NCI-H526 treated with DMSO at 0.1 percent for 48 hours (cell line): Measurements from ENCODE around the gene CPEB3.

Experiments used
- DNase-seq: peaks from one replicate; lab custom pipeline; 2025; lab: John Stamatoyannopoulos, UW

The CPEB3 gene

GRCh38 chr10:92213049-92213448 is 77.8 kb downstream of the CPEB3 start:
- DNase-seq: no peak

GRCh38 chr10:92208736-92209135 is 82.1 kb downstream of the CPEB3 start:
- DNase-seq: no peak

GRCh38 chr10:92208157-92208720 is 82.6 kb downstream of the CPEB3 start:
- no peak for DNase-seq

GRCh38 chr10:92207061-92207460 is 83.8 kb downstream of the CPEB3 start:
- no peak for DNase-seq

- DNase-seq: peak; percentile 73
These were observed 86.8 kb downstream of the CPEB3 start for GRCh38 chr10:92203919-92204623.

- no peak for DNase-seq
These were observed 88.3 kb downstream of the CPEB3 start for GRCh38 chr10:92202536-92202935.

GRCh38 chr10:92200564-92200963 is 90.3 kb downstream of the CPEB3 start:
- no peak for DNase-seq

GRCh38 chr10:92187101-92187500 is 103.8 kb downstream of the CPEB3 start:
- no peak for DNase-seq

- DNase-seq: no peak
These were observed 105.9 kb downstream of the CPEB3 start for GRCh38 chr10:92184977-92185376.

- DNase-seq: no peak
These were observed 107.7 kb downstream of the CPEB3 start for GRCh38 chr10:92183199-92183598.

GRCh38 chr10:92181575-92181974 is 109.3 kb downstream of the CPEB3 start:
- DNase-seq: no peak

GRCh38 chr10:92180399-92180798 is 110.5 kb downstream of the CPEB3 start:
- no peak for DNase-seq

- DNase-seq: no peak
These were observed 113.3 kb downstream of the CPEB3 start for GRCh38 chr10:92177546-92177945.

- DNase-seq: no peak
These were observed 115.7 kb downstream of the CPEB3 start for GRCh38 chr10:92175164-92175563.

- DNase-seq: no peak
These were observed 116.9 kb downstream of the CPEB3 start for GRCh38 chr10:92173996-92174395.

- DNase-seq: no peak
These were observed 126.7 kb downstream of the CPEB3 start for GRCh38 chr10:92164036-92164696.

- DNase-seq: no peak
These were observed 128.3 kb downstream of the CPEB3 start for GRCh38 chr10:92162541-92162940.

- DNase-seq: no peak
These were observed 133.8 kb downstream of the CPEB3 start for GRCh38 chr10:92156874-92157773.

GRCh38 chr10:92150823-92151222 is 140.1 kb downstream of the CPEB3 start:
- no peak for DNase-seq

- no peak for DNase-seq
These were observed 141.6 kb downstream of the CPEB3 start for GRCh38 chr10:92149261-92149660.

- no peak for DNase-seq
These were observed 144.1 kb downstream of the CPEB3 start for GRCh38 chr10:92146781-92147180.

- no peak for DNase-seq
These were observed 144.8 kb downstream of the CPEB3 start for GRCh38 chr10:92146107-92146506.
